Keratinocyte (primary cell): ENCODE results near the gene YPEL3. TPM values are rescaled to one million over a fixed set of nuclear protein-coding genes. Genes with fewer than 3 reads are reported as not detected.
A peak's percentile ranks its signal among the peaks of the same experiment; 100 is the strongest.

ENCODE experiments used
- DNase-seq: peaks from one replicate; pipeline ENCODE4 v3.0.0-alpha.2; 2011; ENCODE audit warnings: low read depth, missing footprints, low spot score
- FAIRE-seq: peaks from 2 replicates; lab custom pipeline; 2011; peaks lifted over from hg19 to GRCh38; lab: Jason Lieb, UNC
- H2AFZ ChIP-seq: 2 replicates; pipeline ENCODE4 v1.6.0; 2012; ENCODE audit warnings: low read length, control low read depth, inconsistent platforms; ENCODE audit not compliant: control insufficient read depth
- H3K27ac ChIP-seq: 2 replicates; pipeline ENCODE4 v1.5.1; 2011; ENCODE audit warnings: low read length; ENCODE audit not compliant: control insufficient read depth, insufficient read depth
- H3K27me3 ChIP-seq: 3 replicates; pipeline ENCODE4 v1.6.0; 2011; ENCODE audit warnings: low read length; ENCODE audit not compliant: control insufficient read depth, insufficient read depth; ENCODE audit errors: extremely low read depth
- H3K36me3 ChIP-seq, 2 experiments: 2 replicates in 1 of 2; 3 replicates in 1 of 2; pipeline ENCODE4 v1.5.1; 2011; ENCODE audit warnings: low read length in 2 of 2, mild to moderate bottlenecking in 1 of 2; ENCODE audit not compliant: control insufficient read depth in 2 of 2, insufficient read depth in 2 of 2; ENCODE audit errors: extremely low read depth in 1 of 2
- H3K4me1 ChIP-seq: 3 replicates; pipeline ENCODE4 v1.5.1; 2011; ENCODE audit warnings: low read length; ENCODE audit not compliant: control insufficient read depth, insufficient read depth; ENCODE audit errors: extremely low read depth
- H3K4me2 ChIP-seq: 3 replicates; pipeline ENCODE4 v1.6.0; 2011; ENCODE audit warnings: low read depth, low read length; ENCODE audit not compliant: control insufficient read depth, insufficient read depth; ENCODE audit errors: extremely low read depth
- H3K4me3 ChIP-seq, 3 experiments: fragments of 200-600 bp in 1 of 3; sonication (generic) in 1 of 3; 2 replicates in 2 of 3; 3 replicates in 1 of 3; pipeline ENCODE4 v1.5.1; 2011 to 2016; ENCODE audit warnings: low read length in 3 of 3, mild to moderate bottlenecking in 3 of 3, control low read depth in 2 of 3, inconsistent platforms in 1 of 3, low read depth in 1 of 3, mixed read lengths in 1 of 3, mixed run types in 1 of 3, moderate library complexity in 1 of 3; ENCODE audit not compliant: control insufficient read depth in 2 of 3, insufficient read depth in 2 of 3; ENCODE audit errors: extremely low read depth in 1 of 3
- H3K79me2 ChIP-seq: 2 replicates; pipeline ENCODE4 v1.6.0; 2012; ENCODE audit warnings: low read length; ENCODE audit not compliant: control insufficient read depth, insufficient read depth
- H3K9ac ChIP-seq: 3 replicates; pipeline ENCODE4 v1.6.0; 2011; ENCODE audit warnings: low read length; ENCODE audit not compliant: control insufficient read depth, insufficient read depth; ENCODE audit errors: extremely low read depth
- H3K9me1 ChIP-seq: 3 replicates; pipeline ENCODE4 v1.6.0; 2011; ENCODE audit warnings: low read length; ENCODE audit not compliant: control insufficient read depth, insufficient read depth; ENCODE audit errors: extremely low read depth
- H3K9me3 ChIP-seq: 2 replicates; pipeline ENCODE4 v1.5.1; 2012; ENCODE audit warnings: low read depth, low read length; ENCODE audit not compliant: control insufficient read depth
- H4K20me1 ChIP-seq: 3 replicates; pipeline ENCODE4 v1.6.0; 2011; ENCODE audit warnings: low read length; ENCODE audit not compliant: control insufficient read depth, insufficient read depth; ENCODE audit errors: extremely low read depth
- EZH2 ChIP-seq: IDR thresholded peaks from one replicate; pipeline ENCODE4 v1.6.1; 2012; ENCODE audit warnings: inconsistent platforms, mild to moderate bottlenecking, low read length, moderate library complexity
- dilution Hi-C: fragments of 300-500 bp; cut with MboI; formaldehyde crosslinking; loops from one replicate; pipeline ENCODE4 v1.7.0; 2020; ENCODE audit warnings: low sequenced_read_pairs; ENCODE audit not compliant: extremely low pct_ligation_motif_present
- polyA plus RNA-seq, 5 experiments: library from polyadenylated mRNA; depleted of rRNA in 3 of 5; stranded (reverse) in 3 of 5; stranded (forward) in 1 of 5; unstranded in 1 of 5; fragments of >200 nt; gene quantifications; 1 replicate in 1 of 5; 2 replicates in 3 of 5; 3 replicates in 1 of 5; pipeline versions ENCODE4 v1.2.1 to v1.2.3, GENCODE V29; 2011 to 2012; ENCODE audit warnings: missing spikeins in 2 of 5, low read depth in 1 of 5, low replicate concordance in 1 of 5
- TF ChIP-seq, protein P1 (sequence below), 3 experiments: IDR thresholded peaks in 1 of 3; conservative IDR thresholded peaks in 1 of 3; optimal IDR thresholded peaks in 1 of 3; 2 replicates in 2 of 3; 3 replicates in 1 of 3; pipeline versions ENCODE3 to v1.5.1; 2011; ENCODE audit warnings: low read length in 3 of 3, mild to moderate bottlenecking in 3 of 3, moderate library complexity in 2 of 3, control low read depth in 1 of 3, inconsistent platforms in 1 of 3; ENCODE audit not compliant: insufficient read depth in 2 of 3; ENCODE audit errors: extremely low read depth in 1 of 3

The YPEL3 gene
- polyA plus RNA-seq, 1 donor (not counting 4 experiments of a cell fraction or from before 2014, with no cell fraction given), result 13.5 TPM

DNA sequence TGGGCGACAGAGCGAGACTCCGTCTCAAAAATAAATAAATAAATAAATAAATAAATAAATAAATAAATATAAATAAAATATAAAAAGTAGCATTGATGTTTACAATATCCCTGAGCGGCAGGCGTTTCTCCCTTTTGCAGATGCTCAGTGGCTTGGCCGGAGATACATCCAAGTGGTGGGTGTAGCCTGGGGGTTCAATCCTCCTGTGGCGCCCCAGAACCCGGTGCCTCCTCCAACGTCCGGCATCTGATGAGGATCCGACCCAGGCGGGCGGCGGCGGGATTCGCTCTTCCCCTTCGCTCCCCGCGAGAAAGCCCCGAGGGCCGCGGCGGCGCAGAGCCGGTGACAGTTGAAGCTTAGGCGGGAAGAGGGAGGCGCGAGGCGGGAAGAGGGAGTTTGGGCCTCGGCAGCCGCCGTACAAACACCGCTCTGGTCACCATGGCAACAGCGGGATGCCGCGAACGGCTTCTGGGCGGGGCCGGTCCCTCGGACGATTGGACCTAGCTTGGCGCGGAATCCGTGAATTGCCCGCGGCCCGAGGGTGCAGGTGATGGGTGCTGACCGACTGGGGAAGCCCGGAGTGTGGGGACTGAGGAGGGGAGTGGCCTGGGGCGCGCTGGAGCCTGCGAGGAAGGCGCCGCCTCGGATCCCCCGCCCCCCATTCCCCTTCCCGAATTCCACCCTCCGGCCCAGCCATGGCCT, 43.2 kb downstream of the YPEL3 start:
- Histone ChIP-seq H3K9me1 (no peaks in the 10 kb centered on the region), H3K79me2 (peaks cover 2% of the 10 kb centered on the region), H3K4me3 (peak overlapping the region; percentile 72 to 92 (median 81)), H3K36me3 (peaks cover 0 to 3% of the 10 kb centered on the region in 2 experiments), H3K9me3 (no peaks in the 10 kb centered on the region), H3K4me1 (peaks cover 30% of the 10 kb centered on the region), H3K4me2 (peak overlapping the region; percentile 99), H3K27ac (peak overlapping the region; percentile 69), H2AFZ (peak overlapping the region; percentile 69), H4K20me1 (no peaks in the 10 kb centered on the region), H3K9ac (peak overlapping the region; percentile 67), H3K27me3 (no peaks in the 10 kb centered on the region)
- TF ChIP-seq, protein P1, sequence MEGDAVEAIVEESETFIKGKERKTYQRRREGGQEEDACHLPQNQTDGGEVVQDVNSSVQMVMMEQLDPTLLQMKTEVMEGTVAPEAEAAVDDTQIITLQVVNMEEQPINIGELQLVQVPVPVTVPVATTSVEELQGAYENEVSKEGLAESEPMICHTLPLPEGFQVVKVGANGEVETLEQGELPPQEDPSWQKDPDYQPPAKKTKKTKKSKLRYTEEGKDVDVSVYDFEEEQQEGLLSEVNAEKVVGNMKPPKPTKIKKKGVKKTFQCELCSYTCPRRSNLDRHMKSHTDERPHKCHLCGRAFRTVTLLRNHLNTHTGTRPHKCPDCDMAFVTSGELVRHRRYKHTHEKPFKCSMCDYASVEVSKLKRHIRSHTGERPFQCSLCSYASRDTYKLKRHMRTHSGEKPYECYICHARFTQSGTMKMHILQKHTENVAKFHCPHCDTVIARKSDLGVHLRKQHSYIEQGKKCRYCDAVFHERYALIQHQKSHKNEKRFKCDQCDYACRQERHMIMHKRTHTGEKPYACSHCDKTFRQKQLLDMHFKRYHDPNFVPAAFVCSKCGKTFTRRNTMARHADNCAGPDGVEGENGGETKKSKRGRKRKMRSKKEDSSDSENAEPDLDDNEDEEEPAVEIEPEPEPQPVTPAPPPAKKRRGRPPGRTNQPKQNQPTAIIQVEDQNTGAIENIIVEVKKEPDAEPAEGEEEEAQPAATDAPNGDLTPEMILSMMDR (optimal IDR thresholded peaks at IDR 0.05 in 1 of 3, IDR thresholded peaks at IDR 0.05 in 1 of 3, conservative IDR thresholded peaks at IDR 0.05 in 1 of 3; ENCODE audit: extremely low read depth in 1 of 3, insufficient read depth in 2 of 3, low read length in 3 of 3), result no peak
- TF ChIP-seq EZH2, result no peak
- DNase-seq (peak; percentile 63), FAIRE-seq (no peak)
- dilution Hi-C loops, result no loop called here

DNA sequence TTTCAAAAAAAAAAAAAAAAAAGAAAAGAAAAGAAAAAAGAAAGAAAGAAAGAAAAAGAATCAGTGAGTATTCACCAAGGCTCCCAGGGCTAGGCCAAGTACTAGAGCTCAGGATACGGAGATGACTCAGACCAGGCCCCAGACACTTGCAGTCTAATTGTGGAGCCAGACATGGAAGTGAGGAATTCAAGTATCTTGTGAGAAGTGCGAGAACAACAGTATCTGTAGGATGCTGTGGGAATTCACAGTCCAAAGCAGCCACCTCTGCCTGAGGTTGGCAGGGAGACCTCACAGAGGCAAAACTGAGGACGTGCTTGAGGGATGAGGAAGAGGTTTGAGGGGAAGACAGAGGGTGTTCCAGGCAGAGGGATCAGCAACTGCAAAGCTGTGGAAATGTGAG, 44.5 kb downstream of the YPEL3 start:
- Histone ChIP-seq H3K9me1 (no peaks in the 10 kb centered on the region), H3K9ac (no peak overlapping the region), H3K36me3 (no peaks in the 10 kb centered on the region), H3K79me2 (peaks cover 2% of the 10 kb centered on the region), H4K20me1 (no peaks in the 10 kb centered on the region), H3K4me3 (no peak overlapping the region), H3K27ac (no peak overlapping the region), H3K4me1 (peaks cover 30% of the 10 kb centered on the region), H3K27me3 (no peaks in the 10 kb centered on the region), H3K9me3 (no peaks in the 10 kb centered on the region), H2AFZ (peak overlapping the region; percentile 5), H3K4me2 (no peak overlapping the region)
- FAIRE-seq (no peak), DNase-seq (no peak)
- TF ChIP-seq, protein P1 (optimal IDR thresholded peaks at IDR 0.05 in 1 of 3, IDR thresholded peaks at IDR 0.05 in 1 of 3, conservative IDR thresholded peaks at IDR 0.05 in 1 of 3; ENCODE audit: extremely low read depth in 1 of 3, insufficient read depth in 2 of 3, low read length in 3 of 3), result no peak
- TF ChIP-seq EZH2, result no peak
- dilution Hi-C loops, result no loop called here
